BE2C (cell line): Measurements from ENCODE around the gene SYT17.

ENCODE experiments used
- DNase-seq: peaks from one replicate; pipeline ENCODE4 v3.0.0-alpha.2; 2020
- H3K27me3 ChIP-seq: fragments of 250-450 bp; sonication (Bioruptor Pico); 2 replicates; pipeline ENCODE4 v1.5.1; 2020; ENCODE audit warnings: mild to moderate bottlenecking
- H3K36me3 ChIP-seq: fragments of 250-450 bp; sonication (Bioruptor Pico); 2 replicates; pipeline ENCODE4 v1.5.1; 2020; ENCODE audit warnings: mild to moderate bottlenecking
- H3K4me1 ChIP-seq: fragments of 250-450 bp; sonication (Bioruptor Pico); 2 replicates; pipeline ENCODE4 v1.5.1; 2020
- H3K4me3 ChIP-seq: 2 replicates; pipeline ENCODE4 v1.5.1; 2011; ENCODE audit warnings: low read depth, low read length
- H3K9me3 ChIP-seq: fragments of 250-450 bp; sonication (Bioruptor Pico); 2 replicates; pipeline ENCODE4 v1.5.1; 2020
- CTCF ChIP-seq: IDR thresholded peaks from 2 replicates; pipeline ENCODE4 v1.5.1; 2012; ENCODE audit warnings: mild to moderate bottlenecking, low read depth, low read length

Gene SYT17

GRCh38 chr16:19240494-19240893 lies 72.5 kb downstream of the SYT17 start:
- no peak for TF ChIP-seq CTCF
- Histone ChIP-seq H3K27me3 (no peaks in the 10 kb centered on the region), H3K9me3 (no peaks in the 10 kb centered on the region; the same call in 1 of the 2 replicates), H3K4me1 (no peaks in the 10 kb centered on the region), H3K36me3 (no peaks in the 10 kb centered on the region), H3K4me3 (no peak overlapping the region)
- no peak for DNase-seq

- TF ChIP-seq CTCF = no peak
- no peak for DNase-seq
- Histone ChIP-seq H3K4me1 (no peaks in the 10 kb centered on the region), H3K36me3 (no peaks in the 10 kb centered on the region), H3K27me3 (no peaks in the 10 kb centered on the region), H3K4me3 (no peak overlapping the region), H3K9me3 (no peaks in the 10 kb centered on the region; the same call in 1 of the 2 replicates)
These were observed 73.5 kb downstream of the SYT17 start for GRCh38 chr16:19241512-19241911.

- no peak for TF ChIP-seq CTCF
- H3K27me3 ChIP-seq = no peaks in the 10 kb centered on the region
- H3K4me1 ChIP-seq = no peaks in the 10 kb centered on the region
- no peak overlapping the region for H3K4me3 ChIP-seq
- no peaks in the 10 kb centered on the region; the same call in 1 of the 2 replicates for H3K9me3 ChIP-seq
- no peak for DNase-seq
- H3K36me3 ChIP-seq = no peaks in the 10 kb centered on the region
These were observed 74.1 kb downstream of the SYT17 start for GRCh38 chr16:19242186-19242585.

- no peaks in the 10 kb centered on the region; the same call in 1 of the 2 replicates for H3K9me3 ChIP-seq
- H3K27me3 ChIP-seq = no peaks in the 10 kb centered on the region
- H3K36me3 ChIP-seq = no peaks in the 10 kb centered on the region
- no peak for DNase-seq
- H3K4me3 ChIP-seq = no peak overlapping the region
- H3K4me1 ChIP-seq = no peaks in the 10 kb centered on the region
- TF ChIP-seq CTCF = no peak
These were observed 75.0 kb downstream of the SYT17 start for GRCh38 chr16:19242987-19243575.

GRCh38 chr16:19245326-19245925 lies 77.4 kb downstream of the SYT17 start:
- TF ChIP-seq CTCF = no peak
- Histone ChIP-seq H3K9me3 (no peaks in the 10 kb centered on the region; the same call in 1 of the 2 replicates), H3K4me1 (no peaks in the 10 kb centered on the region), H3K27me3 (no peaks in the 10 kb centered on the region), H3K36me3 (no peaks in the 10 kb centered on the region), H3K4me3 (no peak overlapping the region)
- DNase-seq = no peak

GRCh38 chr16:19252904-19253303 lies 84.9 kb downstream of the SYT17 start:
- no peak for DNase-seq

More at GRCh38 chr16:19252904-19253303, 84.9 kb downstream of the SYT17 start:
- Histone ChIP-seq H3K4me3 (no peak overlapping the region), H3K4me1 (no peaks in the 10 kb centered on the region), H3K9me3 (no peaks in the 10 kb centered on the region), H3K27me3 (no peaks in the 10 kb centered on the region), H3K36me3 (no peaks in the 10 kb centered on the region)
- TF ChIP-seq CTCF = no peak
